Activated gamma-delta T cell treated with Interleukin-2 at 50 U/mL for 16 hours (primary cell): ENCODE results near the gene AOPEP.
"Not testable (repeated sequence)": the region's sequence is repeated elsewhere in the genome, so short reads cannot be mapped to it uniquely, and the experiment has no call there.

Experiments
- DNase-seq: peaks from one replicate; pipeline ENCODE4 v3.0.0-alpha.2; 2020

AOPEP gene

GRCh38 chr9:94921656-94922055, 195.2 kb downstream of the AOPEP start:
- no peak for DNase-seq

DNA sequence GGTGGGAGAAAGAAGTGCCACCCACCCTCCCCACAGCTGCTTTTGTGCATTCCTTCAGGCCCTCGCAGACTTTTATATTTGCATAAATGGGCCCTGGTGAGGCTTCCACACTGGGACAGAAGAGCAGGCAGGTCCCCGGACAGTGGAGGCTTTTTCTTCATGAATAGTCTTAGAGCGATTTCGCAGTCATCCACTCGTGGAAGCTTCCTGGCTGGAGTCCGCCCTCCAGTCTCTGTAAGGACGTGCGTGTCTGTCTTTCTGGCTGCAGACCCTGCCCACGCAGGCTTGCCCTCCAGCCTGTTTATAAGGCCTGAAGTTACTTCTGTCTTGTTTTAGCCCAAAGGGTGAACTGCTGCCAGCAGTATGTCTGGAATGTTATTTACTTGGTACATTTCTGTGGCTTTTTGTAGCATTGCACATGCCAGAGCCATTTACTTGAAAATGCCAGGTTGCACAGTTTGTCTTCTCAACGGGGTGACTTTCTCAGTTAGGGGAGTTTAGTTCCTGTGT, 195.7 kb downstream of the AOPEP start:
- DNase-seq, result no peak

GRCh38 chr9:94922691-94923107, 196.2 kb downstream of the AOPEP start:
- no peak for DNase-seq

DNA sequence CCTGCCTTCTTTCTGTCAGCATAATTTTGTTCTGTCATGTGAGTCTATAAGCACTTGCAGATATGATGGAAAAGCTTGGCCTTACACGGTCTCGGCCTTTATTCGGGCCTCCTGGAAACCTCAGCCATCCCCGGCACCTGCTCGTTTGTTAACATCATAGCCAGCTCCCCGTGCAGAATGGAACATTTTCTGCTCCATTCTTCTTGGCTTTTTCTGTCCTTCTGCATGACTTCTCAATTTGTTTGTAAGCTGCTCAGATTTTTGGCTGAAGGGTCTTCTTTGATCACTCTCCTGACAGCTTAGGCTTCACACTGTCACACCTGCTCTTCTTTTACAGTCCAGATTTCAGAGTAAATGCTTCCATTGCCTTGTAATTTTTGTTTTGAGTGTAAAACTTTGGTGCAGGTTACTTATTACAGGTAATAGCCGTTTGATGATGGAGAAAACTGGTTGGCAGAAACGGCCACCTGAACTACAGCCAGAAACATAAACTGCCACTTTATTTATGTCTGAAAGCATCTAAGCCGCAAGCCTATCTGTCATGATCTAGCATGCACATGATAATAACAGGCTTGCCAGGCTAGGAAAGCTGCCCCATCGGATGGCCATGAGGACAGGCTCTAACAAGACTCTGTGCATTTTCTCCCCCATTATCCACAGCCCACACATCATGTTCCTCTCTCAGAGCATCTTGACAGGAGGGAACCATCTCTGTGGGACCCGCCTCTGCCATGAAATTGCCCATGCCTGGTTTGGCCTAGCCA, 197.0 kb downstream of the AOPEP start:
- no peak for DNase-seq

DNA sequence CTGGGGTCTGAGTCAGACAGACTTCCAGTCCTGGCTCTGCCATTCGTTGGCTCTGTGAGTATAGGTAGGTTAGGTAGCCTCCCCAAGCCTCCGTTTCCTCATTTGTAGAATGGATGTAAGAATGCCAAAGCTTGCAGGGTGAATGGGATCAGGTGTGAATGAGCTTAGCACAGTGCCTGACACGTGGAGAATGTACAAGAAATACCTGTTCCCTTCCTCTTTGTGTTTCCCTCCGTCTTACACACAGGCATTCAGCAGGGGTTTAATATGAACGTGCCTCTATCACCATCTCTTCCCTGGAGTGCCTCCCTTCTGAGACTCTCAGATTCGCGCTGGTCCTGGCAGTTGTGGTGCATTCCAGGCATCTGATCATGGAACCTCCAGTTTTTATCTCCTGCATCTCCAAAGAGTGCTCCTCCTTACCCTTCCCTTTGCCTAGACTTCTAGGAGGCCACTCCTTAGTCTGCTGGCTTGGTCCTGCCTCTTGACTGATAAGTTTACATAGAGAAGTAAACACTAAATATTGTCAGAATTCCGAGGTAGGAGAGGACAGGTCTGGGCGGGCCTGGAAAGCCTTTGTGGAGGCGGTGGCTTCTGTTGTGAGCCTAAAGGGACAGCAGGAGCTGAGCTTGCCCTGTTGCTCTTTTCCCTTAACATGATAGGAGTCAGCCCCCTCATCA, 199.4 kb downstream of the AOPEP start:
- no peak for DNase-seq

DNA sequence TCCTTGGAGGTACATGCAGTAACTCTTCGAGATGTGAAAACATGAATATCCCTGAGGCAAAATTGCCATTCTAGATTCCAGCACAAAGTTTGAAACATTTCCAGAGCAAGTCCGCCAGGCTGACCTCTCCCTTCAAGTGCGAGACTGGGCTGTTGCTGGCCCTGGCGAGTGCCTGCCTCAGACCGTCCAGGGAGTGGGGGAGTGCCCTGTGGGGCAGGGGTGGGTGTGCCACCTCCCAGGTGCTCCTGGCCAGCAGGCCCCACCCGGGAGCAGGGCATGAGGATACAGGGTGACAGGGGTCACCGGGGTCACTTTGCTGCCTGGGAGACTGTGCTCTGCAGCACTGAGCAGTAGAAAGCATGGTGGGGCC, 199.9 kb downstream of the AOPEP start:
- no peak for DNase-seq

DNA sequence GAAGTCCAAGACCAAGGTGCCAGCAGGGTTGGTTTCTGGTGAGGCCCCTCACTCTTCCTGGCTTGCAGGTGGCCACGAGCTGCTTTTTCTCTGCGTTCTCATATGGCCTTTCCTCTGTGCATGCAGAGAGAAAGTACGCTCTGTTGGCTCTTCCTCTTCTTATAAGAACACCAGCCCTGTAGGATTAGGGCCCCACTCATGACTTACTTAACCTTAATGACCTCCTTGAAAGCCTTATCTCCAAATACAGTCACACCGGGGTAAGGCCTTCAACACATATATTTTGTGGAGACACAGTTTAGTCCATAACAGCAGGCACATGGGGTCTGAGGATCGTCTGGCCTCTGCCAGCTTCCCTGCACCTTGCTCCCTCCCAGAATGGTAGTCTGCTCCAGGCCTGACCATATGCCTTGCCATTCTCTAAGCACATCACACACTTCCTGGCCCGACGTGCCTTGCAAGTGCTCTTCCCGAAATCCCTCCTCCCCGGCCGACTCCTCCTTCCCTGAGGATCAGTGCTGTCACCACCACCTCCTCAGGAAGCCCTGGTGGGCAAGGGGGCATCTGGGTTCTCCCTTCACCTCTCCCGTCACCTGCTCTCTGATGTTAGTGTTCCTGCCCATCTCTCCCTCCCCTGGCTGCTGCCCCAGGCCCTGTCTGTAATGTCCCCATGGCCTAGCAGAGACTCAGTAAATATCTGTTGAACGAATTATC, 200.7 kb downstream of the AOPEP start:
- DNase-seq, result no peak

DNA sequence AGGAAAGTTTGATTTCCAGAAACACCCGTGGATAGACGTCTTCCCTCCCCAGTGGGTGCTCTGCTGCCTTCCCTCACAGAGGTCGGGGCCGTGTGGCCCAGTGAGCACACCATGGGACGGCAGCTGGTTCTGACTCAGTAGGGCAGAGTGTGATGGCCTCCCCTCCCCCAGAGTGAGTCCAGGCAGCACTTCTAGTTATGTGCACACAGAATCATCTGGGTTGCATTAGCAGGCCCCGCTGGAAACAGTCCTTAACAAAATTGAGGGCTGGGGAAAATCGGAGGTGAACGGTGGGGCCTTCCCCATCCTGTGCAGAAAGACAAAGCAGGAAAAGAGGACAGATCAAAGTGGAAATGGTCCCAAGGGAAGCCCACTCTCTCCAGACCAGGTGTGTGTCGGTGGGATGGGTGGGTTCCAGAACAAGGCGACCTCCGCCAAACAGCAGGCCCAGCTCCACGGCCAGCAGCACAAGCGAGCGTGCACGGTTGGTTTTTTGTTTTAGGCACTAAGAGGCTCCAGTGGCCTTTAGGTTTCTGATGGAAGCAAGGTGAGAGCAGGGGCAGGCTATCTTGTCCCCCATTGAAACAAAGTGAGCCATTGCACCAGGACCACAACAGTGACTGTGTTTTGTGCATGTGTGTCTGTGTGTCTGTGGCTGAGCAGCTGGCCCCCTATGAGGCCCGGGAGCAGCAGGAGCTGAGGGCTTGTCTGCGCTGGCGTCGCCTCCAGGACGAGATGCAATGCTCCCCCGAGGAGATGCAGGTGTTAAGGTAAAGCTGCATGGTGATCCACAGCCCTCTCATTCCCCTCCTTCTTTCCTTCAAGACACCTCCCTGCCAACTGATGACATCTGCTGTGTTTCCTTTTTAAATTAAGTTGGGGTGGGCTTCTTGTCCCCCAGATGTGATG, 201.5 kb downstream of the AOPEP start:
- no peak for DNase-seq

GRCh38 chr9:94928691-94929368, 202.3 kb downstream of the AOPEP start:
- no peak for DNase-seq

DNA sequence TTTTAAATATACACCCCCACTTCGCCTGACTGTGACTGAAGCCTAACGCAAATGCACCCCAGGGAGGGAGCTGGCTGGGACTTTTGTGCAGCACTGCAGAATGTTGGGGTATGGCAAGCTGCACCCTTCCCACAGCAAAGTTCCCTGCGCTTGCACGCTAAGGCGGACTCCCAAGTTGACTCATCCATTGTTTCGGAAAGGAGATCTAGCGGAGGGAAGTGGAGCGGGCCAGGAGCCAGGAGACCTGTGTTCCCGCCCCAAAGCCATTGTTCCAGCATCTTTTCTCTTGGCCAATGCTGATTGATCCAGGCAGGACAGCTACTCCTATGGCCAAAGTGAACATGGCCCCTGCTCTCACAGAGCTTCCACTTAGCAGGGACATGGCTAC, 202.9 kb downstream of the AOPEP start:
- no peak for DNase-seq

DNA sequence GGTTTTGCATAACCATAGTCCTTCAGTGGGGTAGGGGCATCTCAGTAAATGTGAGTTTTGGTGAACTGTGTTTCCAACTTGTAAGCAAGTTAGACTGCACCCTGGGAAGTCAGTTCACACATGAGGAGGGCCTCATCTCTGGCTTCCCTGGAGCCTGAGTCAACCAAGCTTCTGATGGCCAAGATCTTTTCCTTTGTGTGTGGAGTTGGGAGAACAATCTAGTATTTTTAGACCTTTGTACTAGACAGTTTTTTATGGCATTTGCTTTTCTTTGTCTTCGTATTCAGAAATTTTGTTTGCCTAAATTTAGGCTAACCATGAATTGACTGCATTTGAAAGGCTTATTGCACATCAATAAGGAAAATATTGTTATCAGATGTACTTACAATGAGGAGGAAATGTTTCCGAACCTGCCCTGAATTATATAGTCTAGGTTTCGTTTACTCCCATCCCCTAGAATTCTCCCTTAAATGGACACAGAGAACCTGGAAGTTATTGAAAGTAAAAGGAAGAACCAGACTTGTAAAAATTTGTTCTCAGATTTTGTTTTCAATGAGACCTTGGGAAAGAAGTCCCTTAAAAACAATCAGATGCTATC, 204.6 kb downstream of the AOPEP start:
- no peak for DNase-seq

DNA sequence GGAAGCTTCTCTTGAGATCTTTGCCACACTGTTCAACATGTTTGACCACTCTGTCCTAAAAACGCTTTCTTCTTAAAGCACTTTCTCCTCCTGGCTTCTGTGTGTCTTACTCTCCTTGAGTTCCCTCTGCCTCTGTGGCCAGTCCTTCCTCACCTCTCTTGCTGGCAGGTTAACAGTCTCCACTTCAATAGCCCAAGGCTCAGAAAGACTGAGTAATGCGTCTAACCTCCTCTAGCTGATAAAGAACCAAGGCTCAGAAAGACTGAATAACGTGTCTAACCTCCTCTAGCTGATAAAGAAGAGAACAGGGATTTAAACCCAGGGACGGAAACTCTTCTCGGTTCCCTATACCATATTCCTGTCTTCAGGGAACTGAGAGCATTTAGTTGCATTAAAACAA, 205.2 kb downstream of the AOPEP start:
- no peak for DNase-seq

DNA sequence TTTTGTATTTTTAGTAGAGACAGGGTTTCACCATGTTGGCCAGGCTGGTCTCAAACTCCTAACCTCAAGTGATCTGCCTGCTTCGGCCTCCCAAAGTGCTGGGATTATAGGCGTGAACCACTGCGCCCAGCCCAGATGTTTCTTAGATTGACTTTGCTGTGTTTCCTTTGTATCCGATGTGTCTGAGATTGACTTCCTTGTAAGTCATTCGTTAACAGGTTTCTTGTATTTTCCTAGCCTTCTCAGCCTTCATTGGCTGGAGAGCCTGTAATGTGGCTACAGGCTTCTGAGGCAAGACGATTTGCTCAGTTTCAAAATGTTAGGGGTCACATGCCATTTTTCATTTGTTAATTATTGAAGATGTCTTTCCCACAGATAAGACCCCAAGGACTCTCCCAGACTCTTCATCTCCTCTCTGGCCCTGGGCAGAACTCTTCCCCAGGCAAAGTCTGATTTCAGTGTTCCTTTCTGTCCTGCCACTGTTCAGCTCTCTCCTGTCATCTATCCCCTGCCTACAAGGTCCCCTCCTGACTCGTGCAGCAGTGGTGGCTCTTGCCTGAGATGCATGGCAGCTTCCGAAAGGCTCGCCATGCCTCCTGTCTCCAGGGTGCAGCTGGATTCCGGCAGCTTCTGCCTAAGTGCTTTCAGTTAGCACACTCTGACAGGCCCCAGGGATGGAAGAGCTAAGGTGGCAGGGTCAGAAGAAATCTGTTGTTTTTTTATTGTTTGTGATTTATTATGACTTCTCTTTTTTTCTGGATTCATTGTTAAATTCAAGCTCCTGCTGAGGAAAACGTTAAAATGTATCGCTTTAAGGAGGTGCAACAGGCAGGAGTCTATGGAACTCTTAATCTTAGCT, 206.4 kb downstream of the AOPEP start:
- DNase-seq, result no peak

GRCh38 chr9:94933511-94933828, 207.0 kb downstream of the AOPEP start:
- DNase-seq, result no peak

DNA sequence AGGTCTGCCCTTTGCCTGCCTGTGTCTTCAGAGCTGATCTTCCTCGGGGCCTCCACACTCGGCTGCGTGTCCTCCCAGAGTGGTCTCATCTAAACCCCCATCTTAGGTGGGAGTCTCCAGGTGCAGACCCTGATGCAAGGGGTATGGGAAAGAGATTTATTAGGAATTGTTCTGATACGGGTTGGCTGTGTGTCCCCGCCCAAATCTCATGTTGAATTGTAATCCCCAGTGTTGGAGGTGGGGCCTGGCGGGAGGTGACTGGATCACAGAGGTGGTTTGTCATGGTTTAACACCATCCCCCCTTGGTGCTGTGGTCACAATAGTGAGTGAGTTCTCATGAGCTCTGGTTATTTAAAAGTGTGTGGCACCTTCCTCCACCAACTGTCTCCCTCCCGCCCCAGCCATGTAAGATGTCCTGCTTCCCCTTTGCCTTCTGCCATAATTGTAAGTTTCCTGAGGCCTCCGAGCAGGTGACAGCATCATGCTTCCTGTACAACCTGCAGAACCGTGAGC, 208.4 kb downstream of the AOPEP start:
- no peak for DNase-seq

DNA sequence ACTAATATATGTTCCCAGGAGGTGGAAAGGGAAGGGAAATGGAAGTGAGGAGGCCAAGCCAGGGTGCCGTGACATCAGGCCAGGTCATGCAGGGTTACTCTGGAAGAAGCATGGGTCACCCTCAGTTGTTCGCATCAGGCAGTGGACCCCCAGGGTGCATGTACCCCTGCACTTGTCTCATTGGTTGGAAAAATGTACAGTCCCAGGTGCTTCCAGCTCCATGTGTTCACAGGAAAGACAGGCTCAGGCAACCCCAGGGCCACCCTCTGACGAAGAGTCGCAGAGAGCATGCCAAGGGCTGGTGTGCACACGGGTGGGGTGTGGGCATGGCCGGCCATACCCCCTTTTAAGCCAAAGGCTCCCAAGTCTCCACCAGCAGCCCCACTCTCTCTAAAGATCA, 208.9 kb downstream of the AOPEP start:
- no peak for DNase-seq

DNA sequence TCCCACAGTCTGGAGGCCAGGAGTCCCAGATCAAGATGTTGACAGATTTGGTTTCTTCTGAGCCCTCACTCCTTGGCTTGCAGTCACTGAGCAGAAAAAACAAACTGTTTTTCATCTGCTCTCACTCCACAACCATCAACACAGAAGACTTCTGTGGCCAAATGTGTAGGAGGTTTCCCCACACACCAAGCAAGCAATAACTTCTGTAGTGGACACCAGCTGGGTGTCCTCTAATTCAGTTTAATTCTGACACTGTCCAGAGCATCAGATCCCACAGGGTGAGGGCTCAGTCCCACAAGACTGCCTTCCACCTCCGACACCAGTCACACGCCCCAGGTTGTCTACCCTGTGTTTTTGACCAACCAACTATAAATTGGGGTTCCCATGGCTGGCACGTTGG, 209.9 kb downstream of the AOPEP start:
- DNase-seq, result no peak

DNA sequence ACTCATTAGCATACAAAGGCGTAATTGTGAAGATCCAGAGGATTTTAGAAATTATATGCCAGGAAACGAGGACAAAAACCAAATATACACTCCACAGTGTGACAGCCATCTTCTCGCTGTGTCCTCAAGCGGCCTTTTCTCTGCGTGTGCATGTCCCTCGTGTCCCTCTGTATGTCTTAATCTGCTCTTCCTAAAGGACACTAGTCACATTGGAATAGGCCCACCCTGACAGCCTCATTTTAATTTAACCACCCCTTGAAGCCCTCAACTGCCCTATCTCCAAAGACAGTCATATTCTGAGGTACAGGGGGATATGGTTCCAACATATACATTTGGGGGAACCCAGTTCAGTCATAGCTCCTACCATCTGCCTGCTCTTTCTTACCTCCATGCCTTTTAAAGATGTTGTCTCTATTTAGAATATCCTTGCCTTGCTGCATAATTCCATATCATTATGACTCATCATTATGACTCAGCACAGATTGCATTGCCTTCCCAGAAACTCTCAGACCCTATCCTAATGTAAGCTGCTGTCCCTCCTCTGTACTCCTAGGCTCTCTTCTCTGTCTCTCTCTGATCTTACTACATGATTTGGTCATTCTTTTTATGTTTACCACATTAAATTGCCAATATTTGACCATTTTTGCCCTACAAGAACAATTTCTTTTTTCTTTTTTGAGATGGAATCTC, 210.9 kb downstream of the AOPEP start:
- DNase-seq, result no peak

DNA sequence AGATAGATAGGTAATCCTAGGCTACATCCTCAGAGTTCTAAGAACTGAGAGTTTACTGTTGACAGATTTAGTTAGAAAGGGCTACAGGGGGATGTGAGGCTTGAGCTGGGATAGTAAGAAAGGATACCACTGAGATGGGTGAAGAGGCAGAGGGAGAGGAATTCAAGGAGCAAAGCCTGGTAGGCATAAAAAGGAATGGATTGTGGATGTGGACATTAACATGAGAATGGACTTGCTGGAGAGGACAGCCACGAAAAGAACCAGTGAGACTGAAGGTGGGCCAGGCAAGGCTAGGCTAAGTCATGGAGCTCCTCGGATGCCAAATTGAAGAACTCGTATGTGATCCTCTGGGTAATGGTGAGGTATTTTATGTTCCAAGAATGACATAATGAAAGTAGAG, 211.9 kb downstream of the AOPEP start:
- no peak for DNase-seq

- DNase-seq, result not testable (repeated sequence)
Observed at GRCh38 chr9:94940296-94940695, 213.8 kb downstream of the AOPEP start.
